SK-N-SH treated with all-trans-retinoic acid at 6 μM for 48 hours (cell line): Measurements from ENCODE around the gene SUMO3.

ENCODE experiments used
- ATAC-seq: fragments of 200-7000 bp; cut with Tn5 transposase; 3 replicates; pipeline ENCODE4 v1.9.1; 2020; ENCODE audit warnings: mild to moderate bottlenecking, moderate library complexity
- ARNTL ChIP-seq: fragments of 450-650 bp; formaldehyde crosslinking; IDR thresholded peaks from 2 replicates; pipeline ENCODE4 v1.5.0; 2020; ENCODE audit warnings: low read depth, mild to moderate bottlenecking, moderate library complexity, borderline replicate concordance
- BACH2 ChIP-seq: fragments of 250-450 bp; sonication (Bioruptor Pico); IDR thresholded peaks from 2 replicates; pipeline ENCODE4 v1.9.0; 2021; ENCODE audit warnings: mild to moderate bottlenecking, borderline replicate concordance
- CSDC2 ChIP-seq: fragments of 250-450 bp; sonication (Bioruptor Pico); IDR thresholded peaks from 2 replicates; pipeline ENCODE4 v1.5.0; 2020; ENCODE audit warnings: mild to moderate bottlenecking, moderate library complexity
- ESRRG ChIP-seq: fragments of 250-450 bp; sonication (Bioruptor Pico); IDR thresholded peaks from 2 replicates; pipeline ENCODE4 v1.6.1; 2021; ENCODE audit warnings: mild to moderate bottlenecking
- GLIS3 ChIP-seq: fragments of 250-450 bp; sonication (Bioruptor Pico); IDR thresholded peaks from 2 replicates; pipeline ENCODE4 v1.5.0; 2020; ENCODE audit warnings: mild to moderate bottlenecking, moderate library complexity
- ISL1 ChIP-seq: fragments of 250-450 bp; sonication (Bioruptor Pico); IDR thresholded peaks from 2 replicates; pipeline ENCODE4 v2.1.2; 2022; ENCODE audit warnings: mild to moderate bottlenecking, moderate library complexity
- OSR1 ChIP-seq: fragments of 250-450 bp; sonication (Bioruptor Pico); IDR thresholded peaks from 2 replicates; pipeline ENCODE4 v1.8.0; 2022; ENCODE audit warnings: moderate library complexity, mild to moderate bottlenecking, inconsistent platforms
- PPARA ChIP-seq: fragments of 250-450 bp; sonication (Bioruptor Pico); IDR thresholded peaks from 2 replicates; pipeline ENCODE4 v1.5.0; 2020; ENCODE audit warnings: mild to moderate bottlenecking, borderline replicate concordance
- RARB ChIP-seq: fragments of 250-450 bp; sonication (Bioruptor Pico); IDR thresholded peaks from 2 replicates; pipeline ENCODE4 v1.8.0; 2021; ENCODE audit warnings: mild to moderate bottlenecking, moderate library complexity
- SNAI2 ChIP-seq: fragments of 250-450 bp; sonication (Bioruptor Pico); IDR thresholded peaks from 2 replicates; pipeline ENCODE4 v1.5.0; 2020; ENCODE audit warnings: mild to moderate bottlenecking, moderate library complexity
- TCF4 ChIP-seq: fragments of 250-450 bp; sonication (Bioruptor Pico); IDR thresholded peaks from 2 replicates; pipeline ENCODE4 v1.8.0; 2021; ENCODE audit warnings: mild to moderate bottlenecking, moderate library complexity, borderline replicate concordance
- TOX ChIP-seq: fragments of 250-450 bp; sonication (Bioruptor Pico); IDR thresholded peaks from 2 replicates; pipeline ENCODE4 v1.8.0; 2021; ENCODE audit warnings: mild to moderate bottlenecking, moderate library complexity, borderline replicate concordance
- ZC3H10 ChIP-seq: fragments of 250-450 bp; sonication (Bioruptor Pico); IDR thresholded peaks from 2 replicates; pipeline ENCODE4 v1.5.1; 2021; ENCODE audit warnings: mild to moderate bottlenecking, moderate library complexity
- ZFP3 ChIP-seq: fragments of 250-450 bp; sonication (Bioruptor Pico); IDR thresholded peaks from 2 replicates; pipeline ENCODE4 v1.5.0; 2020; ENCODE audit warnings: mild to moderate bottlenecking, moderate library complexity
- ZFP30 ChIP-seq: fragments of 450-650 bp; formaldehyde crosslinking; IDR thresholded peaks from 2 replicates; pipeline ENCODE4 v1.5.0; 2022; ENCODE audit warnings: mild to moderate bottlenecking, moderate library complexity
- ZNF565 ChIP-seq: fragments of 450-650 bp; formaldehyde crosslinking; conservative IDR thresholded peaks from 2 replicates; pipeline ENCODE4 v1.5.0; 2020; ENCODE audit warnings: low read depth, mild to moderate bottlenecking, moderate library complexity
- ZNF70 ChIP-seq: fragments of 450-650 bp; formaldehyde crosslinking; IDR thresholded peaks from 2 replicates; pipeline ENCODE4 v1.5.0; 2020; ENCODE audit warnings: mild to moderate bottlenecking, moderate library complexity
- ZNF8 ChIP-seq: fragments of 450-650 bp; formaldehyde crosslinking; IDR thresholded peaks from 2 replicates; pipeline ENCODE4 v1.5.0; 2020; ENCODE audit warnings: mild to moderate bottlenecking, moderate library complexity
- TF ChIP-seq, protein P1 (sequence below): fragments of 250-450 bp; sonication (Bioruptor Pico); IDR thresholded peaks from 2 replicates; pipeline ENCODE4 v1.8.0; 2021; ENCODE audit warnings: low read depth, mild to moderate bottlenecking, moderate library complexity, borderline replicate concordance
- TF ChIP-seq, protein P2 (sequence below): fragments of 250-450 bp; sonication (Bioruptor Pico); IDR thresholded peaks from 2 replicates; pipeline ENCODE4 v1.5.1; 2020; ENCODE audit warnings: low read depth, mild to moderate bottlenecking, moderate library complexity
- TF ChIP-seq, protein P3 (sequence below): fragments of 250-450 bp; sonication (Bioruptor Pico); IDR thresholded peaks from 2 replicates; pipeline ENCODE4 v1.8.0; 2020; ENCODE audit warnings: mild to moderate bottlenecking, moderate library complexity, borderline replicate concordance

The SUMO3 gene

DNA sequence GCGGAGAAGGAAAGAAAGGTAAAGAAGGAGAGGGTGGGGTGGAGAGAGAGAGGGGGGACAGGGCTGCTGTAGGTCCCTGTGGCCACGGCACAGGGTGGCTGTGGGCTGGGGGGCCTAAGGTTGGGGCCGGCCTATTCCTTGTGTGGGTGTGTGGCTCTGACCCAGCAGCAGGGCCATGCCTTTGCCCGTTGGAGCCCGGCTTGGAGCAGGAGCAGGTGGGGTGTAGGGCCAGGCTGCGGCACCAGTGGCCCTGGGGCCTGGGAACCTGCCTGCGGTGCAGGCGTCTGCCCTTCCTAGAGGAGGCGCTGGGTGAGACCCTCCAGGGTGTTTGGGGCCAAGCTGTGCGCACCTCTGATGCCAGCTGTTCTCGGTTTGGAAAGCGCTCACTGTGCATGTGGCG is 19.7 kb upstream of the SUMO3 start:
- TF ChIP-seq ESRRG (CRISPR knock-in tag) (no peak), SNAI2 (CRISPR knock-in tag) (no peak), BACH2 (CRISPR knock-in tag) (no peak), GLIS3 (no peak), ZFP30 (no peak), CSDC2 (CRISPR knock-in tag) (no peak), ZC3H10 (CRISPR knock-in tag) (no peak), ARNTL (CRISPR knock-in tag) (no peak), ZNF8 (CRISPR knock-in tag) (no peak), ZNF70 (CRISPR knock-in tag) (no peak), PPARA (CRISPR knock-in tag) (no peak), ZNF565 (CRISPR knock-in tag) (no peak), TOX (no peak), RARB (CRISPR knock-in tag) (no peak), ISL1 (CRISPR knock-in tag) (no peak), ZFP3 (CRISPR knock-in tag) (no peak)
- TF ChIP-seq, protein P1, sequence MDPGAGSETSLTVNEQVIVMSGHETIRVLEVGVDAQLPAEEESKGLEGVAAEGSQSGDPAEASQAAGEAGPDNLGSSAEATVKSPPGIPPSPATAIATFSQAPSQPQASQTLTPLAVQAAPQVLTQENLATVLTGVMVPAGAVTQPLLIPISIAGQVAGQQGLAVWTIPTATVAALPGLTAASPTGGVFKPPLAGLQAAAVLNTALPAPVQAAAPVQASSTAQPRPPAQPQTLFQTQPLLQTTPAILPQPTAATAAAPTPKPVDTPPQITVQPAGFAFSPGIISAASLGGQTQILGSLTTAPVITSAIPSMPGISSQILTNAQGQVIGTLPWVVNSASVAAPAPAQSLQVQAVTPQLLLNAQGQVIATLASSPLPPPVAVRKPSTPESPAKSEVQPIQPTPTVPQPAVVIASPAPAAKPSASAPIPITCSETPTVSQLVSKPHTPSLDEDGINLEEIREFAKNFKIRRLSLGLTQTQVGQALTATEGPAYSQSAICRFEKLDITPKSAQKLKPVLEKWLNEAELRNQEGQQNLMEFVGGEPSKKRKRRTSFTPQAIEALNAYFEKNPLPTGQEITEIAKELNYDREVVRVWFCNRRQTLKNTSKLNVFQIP (CRISPR knock-in tag), result no peak
- TF ChIP-seq, protein P2, sequence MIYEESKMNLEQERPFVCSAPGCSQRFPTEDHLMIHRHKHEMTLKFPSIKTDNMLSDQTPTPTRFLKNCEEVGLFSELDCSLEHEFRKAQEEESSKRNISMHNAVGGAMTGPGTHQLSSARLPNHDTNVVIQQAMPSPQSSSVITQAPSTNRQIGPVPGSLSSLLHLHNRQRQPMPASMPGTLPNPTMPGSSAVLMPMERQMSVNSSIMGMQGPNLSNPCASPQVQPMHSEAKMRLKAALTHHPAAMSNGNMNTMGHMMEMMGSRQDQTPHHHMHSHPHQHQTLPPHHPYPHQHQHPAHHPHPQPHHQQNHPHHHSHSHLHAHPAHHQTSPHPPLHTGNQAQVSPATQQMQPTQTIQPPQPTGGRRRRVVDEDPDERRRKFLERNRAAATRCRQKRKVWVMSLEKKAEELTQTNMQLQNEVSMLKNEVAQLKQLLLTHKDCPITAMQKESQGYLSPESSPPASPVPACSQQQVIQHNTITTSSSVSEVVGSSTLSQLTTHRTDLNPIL (CRISPR knock-in tag), result no peak
- TF ChIP-seq, protein P3, sequence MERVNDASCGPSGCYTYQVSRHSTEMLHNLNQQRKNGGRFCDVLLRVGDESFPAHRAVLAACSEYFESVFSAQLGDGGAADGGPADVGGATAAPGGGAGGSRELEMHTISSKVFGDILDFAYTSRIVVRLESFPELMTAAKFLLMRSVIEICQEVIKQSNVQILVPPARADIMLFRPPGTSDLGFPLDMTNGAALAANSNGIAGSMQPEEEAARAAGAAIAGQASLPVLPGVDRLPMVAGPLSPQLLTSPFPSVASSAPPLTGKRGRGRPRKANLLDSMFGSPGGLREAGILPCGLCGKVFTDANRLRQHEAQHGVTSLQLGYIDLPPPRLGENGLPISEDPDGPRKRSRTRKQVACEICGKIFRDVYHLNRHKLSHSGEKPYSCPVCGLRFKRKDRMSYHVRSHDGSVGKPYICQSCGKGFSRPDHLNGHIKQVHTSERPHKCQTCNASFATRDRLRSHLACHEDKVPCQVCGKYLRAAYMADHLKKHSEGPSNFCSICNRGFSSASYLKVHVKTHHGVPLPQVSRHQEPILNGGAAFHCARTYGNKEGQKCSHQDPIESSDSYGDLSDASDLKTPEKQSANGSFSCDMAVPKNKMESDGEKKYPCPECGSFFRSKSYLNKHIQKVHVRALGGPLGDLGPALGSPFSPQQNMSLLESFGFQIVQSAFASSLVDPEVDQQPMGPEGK (CRISPR knock-in tag), result no peak
- TF ChIP-seq, all 23 proteins: peak for 0
- ATAC-seq, result no peak; the same call in 2 of the 3 replicates

DNA sequence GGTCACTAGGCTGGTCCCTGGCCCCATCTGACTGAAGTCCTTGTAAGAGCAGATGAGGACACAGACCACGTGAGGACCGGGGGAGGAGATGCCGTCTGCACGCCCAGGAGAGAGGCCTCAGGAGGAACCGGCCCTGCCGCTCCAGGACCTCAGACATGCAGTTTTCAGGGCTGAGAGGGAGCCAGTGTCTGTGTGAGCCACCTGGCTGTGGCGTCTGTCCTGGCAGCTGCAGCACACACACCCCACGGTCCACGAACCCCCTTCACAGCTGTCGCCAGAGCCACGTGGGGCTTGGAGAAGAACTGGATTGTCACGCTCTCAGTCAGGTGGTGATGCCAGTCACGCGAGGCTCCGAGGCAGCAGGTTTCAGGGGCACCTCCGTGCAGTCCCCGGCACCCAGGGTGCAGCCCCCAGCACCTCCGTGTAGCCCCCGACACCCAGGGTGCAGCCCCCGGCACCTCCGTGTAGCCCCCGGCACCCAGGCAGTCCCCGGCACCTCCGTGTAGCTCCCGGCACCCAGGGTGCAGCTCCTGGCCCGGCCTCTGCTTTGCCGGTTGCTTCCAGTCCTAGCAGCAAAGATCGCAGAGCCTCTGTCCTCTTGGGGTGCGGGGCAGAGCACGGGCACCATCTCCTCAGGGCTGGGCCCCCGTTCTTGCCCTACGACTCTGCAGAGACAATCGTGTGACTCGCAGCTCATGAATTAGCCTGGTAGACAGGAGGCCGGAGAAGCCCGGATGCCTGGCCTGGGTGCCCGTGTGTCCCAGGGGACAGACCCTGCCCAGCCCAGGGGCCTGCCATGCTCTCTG is 19.0 kb upstream of the SUMO3 start:
- ATAC-seq, result peak; percentile 47
- no peak for TF ChIP-seq OSR1 (CRISPR knock-in tag)
- TF ChIP-seq ZFP30, result no peak
- TF ChIP-seq GLIS3, result no peak
- TF ChIP-seq ISL1 (CRISPR knock-in tag), result no peak
- TF ChIP-seq, protein P1 (CRISPR knock-in tag), result no peak
- no peak for TF ChIP-seq RARB (CRISPR knock-in tag)
- no peak for TF ChIP-seq TCF4 (CRISPR knock-in tag)
- TF ChIP-seq ZNF70 (CRISPR knock-in tag), result no peak
- TF ChIP-seq BACH2 (CRISPR knock-in tag), result no peak
- no peak for TF ChIP-seq PPARA (CRISPR knock-in tag)

DNA sequence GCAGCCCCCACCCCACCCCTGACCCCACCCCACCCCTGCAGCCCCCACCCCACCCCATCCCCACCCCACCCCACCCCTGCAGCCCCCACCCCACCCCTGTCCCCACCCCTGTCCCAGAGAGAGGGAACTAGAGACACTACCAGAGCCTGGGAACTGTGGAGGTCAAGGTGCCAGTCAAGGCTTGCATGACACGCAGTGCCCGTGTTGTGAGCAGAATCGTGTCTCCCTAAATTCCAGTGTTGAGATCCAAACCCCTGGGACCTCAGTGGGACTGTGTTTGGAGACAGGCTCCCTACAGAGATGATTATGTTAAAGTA is 18.4 kb upstream of the SUMO3 start:
- TF ChIP-seq, protein P1 (CRISPR knock-in tag), result no peak
- no peak; the same call in 2 of the 3 replicates for ATAC-seq
